CD4-positive, alpha-beta memory T cell (primary cell): ENCODE data around the gene CXCR3. TPM values are rescaled to one million over a fixed set of nuclear protein-coding genes. Genes with fewer than 3 reads are reported as not detected.
A peak's percentile ranks its signal among the peaks of the same experiment; 100 is the strongest.
"Not testable (repeated sequence)": the region's sequence is repeated elsewhere in the genome, so short reads cannot be mapped to it uniquely, and the experiment has no call there.

Source experiments
- CTCF ChIA-PET: fragments of 350-600 bp; sonication (Branson Sonifier 250); formaldehyde crosslinking; loops from one replicate; lab custom pipeline; 2021; ENCODE audit warnings: inconsistent platforms; ENCODE audit not compliant: partially characterized antibody; lab: Charles Lee
- POLR2A ChIA-PET: fragments of 350-600 bp; sonication (Branson Sonifier 250); formaldehyde crosslinking; loops from one replicate; lab custom pipeline; 2021; ENCODE audit not compliant: partially characterized antibody; lab: Charles Lee
- DNase-seq, 5 donors: peaks; one replicate each; pipeline versions ENCODE4 v3.0.0 to v3.0.0-alpha.2; 2020 to 2022; ENCODE audit warnings: mixed read lengths in 1 of 5
- H3K27ac ChIP-seq: one replicate; pipeline ENCODE4 v1.7.0; 2013; ENCODE audit warnings: low read depth, low read length
- H3K27me3 ChIP-seq: 2 replicates; pipeline ENCODE4 v1.7.0; 2013; ENCODE audit warnings: mild to moderate bottlenecking, low read length, moderate library complexity; ENCODE audit not compliant: insufficient read depth
- H3K36me3 ChIP-seq: 2 replicates; pipeline ENCODE4 v1.7.0; 2013; ENCODE audit warnings: mild to moderate bottlenecking, low read length, moderate library complexity; ENCODE audit not compliant: insufficient read depth
- H3K4me1 ChIP-seq: 2 replicates; pipeline ENCODE4 v1.7.0; 2013; ENCODE audit warnings: mild to moderate bottlenecking, low read length, moderate library complexity; ENCODE audit not compliant: insufficient read depth
- H3K4me3 ChIP-seq, 2 donors: one replicate each; pipeline ENCODE4 v1.7.0; 2013; ENCODE audit warnings: low read length in 2 of 2, mild to moderate bottlenecking in 1 of 2
- H3K9me3 ChIP-seq, 2 donors: one replicate each; pipeline ENCODE4 v1.7.0; 2013; ENCODE audit warnings: low read length in 2 of 2, control low read depth in 1 of 2; ENCODE audit not compliant: control insufficient read depth in 1 of 2
- H3K27ac Mint-ChIP-seq, 7 donors: one replicate each; pipeline ENCODE4 v1.8.0; 2020 to 2021; ENCODE audit warnings: mixed read lengths in 7 of 7, mild to moderate bottlenecking in 6 of 7, inconsistent platforms in 3 of 7, moderate library complexity in 3 of 7
- H3K27me3 Mint-ChIP-seq, 2 donors: one replicate each; pipeline ENCODE4 v1.8.0; 2020 to 2021; ENCODE audit warnings: mixed read lengths in 2 of 2
- H3K36me3 Mint-ChIP-seq, 2 donors: one replicate each; pipeline ENCODE4 v1.8.0; 2020 to 2021; ENCODE audit warnings: mixed read lengths in 2 of 2, inconsistent platforms in 1 of 2, mild to moderate bottlenecking in 1 of 2
- H3K4me1 Mint-ChIP-seq, 4 donors: one replicate each; pipeline ENCODE4 v1.8.0; 2020 to 2021; ENCODE audit warnings: mixed read lengths in 4 of 4, mild to moderate bottlenecking in 1 of 4
- H3K4me3 Mint-ChIP-seq, 8 donors: one replicate each; pipeline ENCODE4 v1.8.0; 2020 to 2021; ENCODE audit warnings: mixed read lengths in 8 of 8, mild to moderate bottlenecking in 7 of 8, moderate library complexity in 6 of 8, inconsistent platforms in 3 of 8
- H3K9me3 Mint-ChIP-seq, 8 donors: one replicate each; pipeline ENCODE4 v1.8.0; 2020 to 2021; ENCODE audit warnings: mixed read lengths in 8 of 8, mild to moderate bottlenecking in 5 of 8, inconsistent platforms in 3 of 8, moderate library complexity in 1 of 8
- intact Hi-C: fragments of 100-400 bp; cut with micrococcal nuclease; formaldehyde crosslinking; loops from one replicate; pipeline ENCODE4 v1.15.1; 2023
- polyA plus RNA-seq, 2 donors: library from polyadenylated mRNA; unstranded; fragments of 300-500 nt; fragmentation: Illumina TruSeq; gene quantifications; one replicate each; pipeline ENCODE4 v1.2.3, GENCODE V29; 2021
- total RNA-seq, 2 experiments: library from RNA; stranded (reverse); gene quantifications; one replicate each; pipeline ENCODE4 v1.2.3, GENCODE V29; 2021

The CXCR3 gene
- total RNA-seq: 10 to 100 TPM; 28.5 to 32.5 TPM
- 100 to 1,000 TPM in 1 of 2 donors, 10 to 100 TPM in 1; 45.6 to 153 TPM for polyA plus RNA-seq

- Histone ChIP-seq H3K27ac (peak within 1 kb of the TSS; percentile 81), H3K36me3 (no peaks in the 10 kb centered on the region), H3K9me3 (no peaks in the 10 kb centered on the region), H3K27me3 (no peaks in the 10 kb centered on the region), H3K4me3 (peak within 1 kb of the TSS; percentile 36 to 61), H3K4me1 (peaks cover 63% of the 10 kb centered on the region)
- peak within 1 kb of the TSS; percentile 84 to 93 (median 91) for H3K4me3 Mint-ChIP-seq
- ChIA-PET CTCF (interaction anchor here (0.8 to 3.0 kb wide), 5 partner anchors 10 to 34 kb away, joined by 3 to 9 read pairs (median 5); no protein-coding TSS in a partner anchor), POLR2A (interaction anchor here (0.9 to 7.1 kb wide), 10 partner anchors 9 to 85 kb away, joined by 3 to 63 read pairs (median 6); partner anchors contain the start of gene OGT)
- peaks cover 0 to 2% of the 10 kb centered on the region in 2 donors for H3K27me3 Mint-ChIP-seq
- DNase-seq: peak; percentile 50 to 84 (median 55)
- H3K9me3 Mint-ChIP-seq: peaks cover 0 to 7% (median 0%) of the 10 kb centered on the region in 8 donors
- intact Hi-C loops: no loop called here
- peaks cover 20 to 40% of the 10 kb centered on the region in 2 donors for H3K36me3 Mint-ChIP-seq
- H3K4me1 Mint-ChIP-seq: peaks cover 30 to 89% (median 72%) of the 10 kb centered on the region in 4 donors
- H3K27ac Mint-ChIP-seq: peak within 1 kb of the TSS; percentile 89 to 97 (median 96)
Measured at GRCh38 chrX:71618303-71618721, at the start of gene CXCR3. TSS of gene CXCR3 (minus strand) at chrX:71618511. CDS start at chrX:71618449, 62 bp downstream.

- Histone ChIP-seq H3K4me1 (peaks cover 20% of the 10 kb centered on the region), H3K4me3 (no peak within 1 kb of the TSS), H3K9me3 (no peaks in the 10 kb centered on the region), H3K27me3 (no peaks in the 10 kb centered on the region), H3K27ac (no peak within 1 kb of the TSS), H3K36me3 (no peaks in the 10 kb centered on the region)
- POLR2A ChIA-PET: no interaction called here
- H3K27ac Mint-ChIP-seq: peak within 1 kb of the TSS in 1 of 7 donors; percentile 24
- no peak within 1 kb of the TSS for H3K4me3 Mint-ChIP-seq
- CTCF ChIA-PET: no interaction called here
- no peaks in the 10 kb centered on the region for H3K36me3 Mint-ChIP-seq
- no peaks in the 10 kb centered on the region for H3K27me3 Mint-ChIP-seq
- intact Hi-C loops: no loop called here
- H3K4me1 Mint-ChIP-seq: peaks cover 12 to 36% (median 23%) of the 10 kb centered on the region in 4 donors
- peaks cover 0 to 3% (median 0%) of the 10 kb centered on the region in 8 donors for H3K9me3 Mint-ChIP-seq
- no peak for DNase-seq
Measured at GRCh38 chrX:71667328-71668247, 49.3 kb upstream of the CXCR3 start, which contains the start of gene LOC101059915. TSS of gene LOC101059915 (plus strand) at chrX:71667546.

GRCh38 chrX:71666240-71667223, 48.2 kb upstream of the CXCR3 start:
- no peaks in the 10 kb centered on the region for H3K9me3 ChIP-seq
- intact Hi-C loops: no loop called here
- no peak overlapping the region for H3K27ac ChIP-seq
- no peak overlapping the region for H3K4me3 Mint-ChIP-seq
- peak overlapping the region in 1 of 7 donors; percentile 24 for H3K27ac Mint-ChIP-seq
- peaks cover 12 to 39% (median 23%) of the 10 kb centered on the region in 4 donors for H3K4me1 Mint-ChIP-seq
- H3K27me3 Mint-ChIP-seq: no peaks in the 10 kb centered on the region
- H3K27me3 ChIP-seq: no peaks in the 10 kb centered on the region
- no peaks in the 10 kb centered on the region for H3K36me3 Mint-ChIP-seq
- POLR2A ChIA-PET: no interaction called here
- CTCF ChIA-PET: no interaction called here
- H3K4me3 ChIP-seq: no peak overlapping the region
- H3K9me3 Mint-ChIP-seq: peaks cover 0 to 3% (median 0%) of the 10 kb centered on the region in 8 donors
- no peaks in the 10 kb centered on the region for H3K36me3 ChIP-seq
- no peak for DNase-seq
- H3K4me1 ChIP-seq: peaks cover 24% of the 10 kb centered on the region

GRCh38 chrX:71665747-71666146, 47.4 kb upstream of the CXCR3 start:
- Mint-ChIP-seq H3K36me3 (no peaks in the 10 kb centered on the region), H3K4me3 (no peak overlapping the region), H3K4me1 (peaks cover 9 to 33% (median 16%) of the 10 kb centered on the region in 4 donors), H3K9me3 (peaks cover 0 to 3% (median 0%) of the 10 kb centered on the region in 8 donors), H3K27ac (no peak overlapping the region), H3K27me3 (no peaks in the 10 kb centered on the region)
- no peaks in the 10 kb centered on the region for H3K36me3 ChIP-seq
- H3K27ac ChIP-seq: no peak overlapping the region
- H3K4me3 ChIP-seq: no peak overlapping the region
- H3K9me3 ChIP-seq: no peaks in the 10 kb centered on the region
- POLR2A ChIA-PET: no interaction called here
- intact Hi-C loops: no loop called here
- no peaks in the 10 kb centered on the region for H3K27me3 ChIP-seq
- DNase-seq: no peak
- peaks cover 18% of the 10 kb centered on the region for H3K4me1 ChIP-seq
- CTCF ChIA-PET: no interaction called here

GRCh38 chrX:71664889-71665491, 46.7 kb upstream of the CXCR3 start:
- Mint-ChIP-seq H3K4me1 (peaks cover 8 to 26% (median 14%) of the 10 kb centered on the region in 4 donors), H3K27me3 (no peaks in the 10 kb centered on the region), H3K36me3 (no peaks in the 10 kb centered on the region), H3K4me3 (no peak overlapping the region), H3K9me3 (peaks cover 0 to 3% (median 0%) of the 10 kb centered on the region in 8 donors), H3K27ac (no peak overlapping the region)
- Histone ChIP-seq H3K27me3 (no peaks in the 10 kb centered on the region), H3K9me3 (no peaks in the 10 kb centered on the region), H3K4me3 (no peak overlapping the region), H3K27ac (no peak overlapping the region), H3K4me1 (peaks cover 18% of the 10 kb centered on the region), H3K36me3 (no peaks in the 10 kb centered on the region)
- CTCF ChIA-PET: no interaction called here
- no peak for DNase-seq
- intact Hi-C loops: no loop called here
- POLR2A ChIA-PET: no interaction called here

GRCh38 chrX:71664202-71664601, 45.9 kb upstream of the CXCR3 start:
- CTCF ChIA-PET, intact Hi-C loops, H3K27me3 Mint-ChIP-seq, H3K4me3 ChIP-seq, H3K36me3 ChIP-seq, H3K9me3 ChIP-seq, POLR2A ChIA-PET, H3K9me3 Mint-ChIP-seq, H3K36me3 Mint-ChIP-seq, H3K27ac Mint-ChIP-seq, H3K4me3 Mint-ChIP-seq, H3K27me3 ChIP-seq, DNase-seq: not testable (repeated sequence)
- Histone ChIP-seq H3K4me1 (peaks cover 18% of the 10 kb centered on the region), H3K27ac (peak overlapping the region; percentile 2)
- peaks cover 8 to 24% (median 14%) of the 10 kb centered on the region in 4 donors for H3K4me1 Mint-ChIP-seq
